SK-N-SH treated with all-trans-retinoic acid at 6 μM for 48 hours (cell line): ENCODE results near the gene PACSIN2.

Experiments
- GLIS3 ChIP-seq: fragments of 250-450 bp; sonication (Bioruptor Pico); IDR thresholded peaks from 2 replicates; pipeline ENCODE4 v1.5.0; 2020; ENCODE audit warnings: mild to moderate bottlenecking, moderate library complexity
- TOX ChIP-seq: fragments of 250-450 bp; sonication (Bioruptor Pico); IDR thresholded peaks from 2 replicates; pipeline ENCODE4 v1.8.0; 2021; ENCODE audit warnings: mild to moderate bottlenecking, moderate library complexity, borderline replicate concordance
- ZFP3 ChIP-seq: fragments of 250-450 bp; sonication (Bioruptor Pico); IDR thresholded peaks from 2 replicates; pipeline ENCODE4 v1.5.0; 2020; ENCODE audit warnings: mild to moderate bottlenecking, moderate library complexity
- TF ChIP-seq, protein P1 (sequence below): fragments of 250-450 bp; sonication (Bioruptor Pico); IDR thresholded peaks from 2 replicates; pipeline ENCODE4 v1.8.0; 2020; ENCODE audit warnings: mild to moderate bottlenecking, moderate library complexity, borderline replicate concordance

DNA sequence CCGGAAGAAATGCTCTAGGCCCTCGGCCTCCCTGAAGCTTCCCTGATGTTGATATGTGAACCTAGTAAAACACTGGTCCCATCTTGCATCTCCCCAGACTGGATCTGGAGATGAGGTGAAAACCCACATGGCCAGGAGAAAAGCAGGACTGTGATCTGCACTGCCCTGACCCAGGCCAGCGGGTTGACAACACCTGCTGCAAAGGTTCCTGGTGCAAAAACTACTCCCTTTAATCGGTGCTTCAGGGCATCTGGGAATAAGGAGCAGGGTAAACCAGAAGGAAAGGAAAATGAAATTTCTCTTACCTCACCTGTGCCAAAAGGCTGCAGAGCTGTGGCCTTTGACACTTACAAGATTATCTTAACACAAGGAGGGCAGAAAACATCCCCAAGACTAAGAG, 30.6 kb downstream of the PACSIN2 start:
- TF ChIP-seq GLIS3 (CRISPR knock-in tag) (no peak), TOX (CRISPR knock-in tag) (no peak), ZFP3 (CRISPR knock-in tag) (no peak)
- TF ChIP-seq, protein P1, sequence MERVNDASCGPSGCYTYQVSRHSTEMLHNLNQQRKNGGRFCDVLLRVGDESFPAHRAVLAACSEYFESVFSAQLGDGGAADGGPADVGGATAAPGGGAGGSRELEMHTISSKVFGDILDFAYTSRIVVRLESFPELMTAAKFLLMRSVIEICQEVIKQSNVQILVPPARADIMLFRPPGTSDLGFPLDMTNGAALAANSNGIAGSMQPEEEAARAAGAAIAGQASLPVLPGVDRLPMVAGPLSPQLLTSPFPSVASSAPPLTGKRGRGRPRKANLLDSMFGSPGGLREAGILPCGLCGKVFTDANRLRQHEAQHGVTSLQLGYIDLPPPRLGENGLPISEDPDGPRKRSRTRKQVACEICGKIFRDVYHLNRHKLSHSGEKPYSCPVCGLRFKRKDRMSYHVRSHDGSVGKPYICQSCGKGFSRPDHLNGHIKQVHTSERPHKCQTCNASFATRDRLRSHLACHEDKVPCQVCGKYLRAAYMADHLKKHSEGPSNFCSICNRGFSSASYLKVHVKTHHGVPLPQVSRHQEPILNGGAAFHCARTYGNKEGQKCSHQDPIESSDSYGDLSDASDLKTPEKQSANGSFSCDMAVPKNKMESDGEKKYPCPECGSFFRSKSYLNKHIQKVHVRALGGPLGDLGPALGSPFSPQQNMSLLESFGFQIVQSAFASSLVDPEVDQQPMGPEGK (CRISPR knock-in tag): no peak
